GM11168 (cell line): ENCODE results near the gene ZBTB42.
"Not testable (repeated sequence)": the region's sequence is repeated elsewhere in the genome, so short reads cannot be mapped to it uniquely, and the experiment has no call there.

Experiments used
- in situ Hi-C: fragments of 300-500 bp; cut with MboI; formaldehyde crosslinking; loops from one replicate; pipeline ENCODE4 v1.12.0; 2022; ENCODE audit warnings: low sequenced_read_pairs; ENCODE audit not compliant: unreplicated experiment

The ZBTB42 gene

GRCh38 chr14:104804481-104805325 lies 3.8 kb downstream of the ZBTB42 start:
- in situ Hi-C loops: no loop called here

DNA sequence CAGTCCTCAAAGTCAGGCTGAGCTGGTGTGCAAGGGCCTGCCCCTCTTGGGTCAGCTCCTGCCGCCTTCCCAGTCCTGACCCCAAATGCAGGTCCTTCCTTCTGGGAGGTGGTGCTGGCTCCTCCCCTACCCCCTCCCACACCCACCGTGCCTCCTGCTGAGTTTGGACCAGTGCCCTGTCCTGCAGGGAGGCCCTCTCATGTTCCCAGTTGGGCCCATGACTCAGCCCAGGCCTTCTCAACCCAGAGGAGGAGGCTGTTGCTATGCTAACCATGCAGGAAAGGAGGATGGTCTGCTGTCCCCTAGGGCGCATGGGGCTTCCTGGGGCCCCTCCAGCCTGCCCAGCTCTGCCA lies 4.4 kb downstream of the ZBTB42 start:
- in situ Hi-C loops: no loop called here

DNA sequence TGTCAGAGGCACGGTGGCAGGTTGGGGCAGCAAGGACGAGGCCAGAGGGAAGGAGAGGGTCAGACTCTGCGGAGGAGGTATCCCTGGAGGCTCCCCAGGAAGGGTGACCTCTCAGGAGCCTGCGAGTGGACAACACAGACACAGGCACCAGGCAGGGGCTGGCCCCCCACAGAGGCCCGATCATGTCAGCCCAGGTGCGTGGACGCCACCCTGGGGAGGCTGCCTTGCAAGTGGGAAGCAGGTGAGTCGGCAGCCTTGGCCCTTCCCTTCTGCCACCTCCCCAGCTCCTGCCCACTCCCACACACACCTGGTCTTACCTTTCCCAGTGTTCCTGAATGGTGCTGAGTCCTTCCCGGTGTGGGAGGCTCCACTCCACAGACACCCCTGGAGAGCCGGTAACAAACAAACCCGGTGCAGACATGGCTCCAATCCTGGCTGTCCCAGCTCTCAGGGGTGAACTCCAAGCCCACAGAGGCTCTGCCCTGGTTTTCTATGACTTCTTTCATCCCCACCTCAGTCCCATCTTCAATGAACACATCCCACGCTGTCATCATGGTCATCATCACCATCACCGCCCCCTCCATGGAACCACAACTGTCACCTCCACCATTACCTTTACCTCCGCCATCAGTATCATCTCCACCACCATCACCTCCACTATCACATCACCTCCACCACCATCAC lies 5.2 kb downstream of the ZBTB42 start:
- in situ Hi-C loops: no loop called here

- in situ Hi-C loops: no loop called here
Observed at GRCh38 chr14:104806625-104807465, 5.9 kb downstream of the ZBTB42 start.

- in situ Hi-C loops: no loop called here
Observed at GRCh38 chr14:104808456-104808855, 7.6 kb downstream of the ZBTB42 start.

DNA sequence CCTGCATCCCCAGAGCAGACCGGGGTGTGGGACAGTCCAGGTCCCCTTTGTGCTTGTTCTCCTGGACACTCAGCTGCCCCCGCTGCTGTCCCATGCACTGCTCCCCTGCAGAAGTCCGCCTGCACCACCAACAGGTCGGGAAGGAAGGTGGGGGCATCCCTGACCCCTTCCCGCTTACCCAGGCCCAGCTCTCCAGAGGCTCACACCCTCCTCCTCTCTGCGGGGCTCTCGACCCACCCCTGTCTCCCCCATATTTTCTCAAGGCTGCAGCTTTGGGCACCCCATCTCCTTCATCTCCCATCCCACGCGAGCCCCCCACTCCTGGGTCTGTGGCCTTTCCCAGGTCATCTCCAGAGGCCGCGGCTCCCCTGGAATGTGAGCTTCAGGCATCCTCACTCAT lies 9.4 kb downstream of the ZBTB42 start:
- in situ Hi-C loops: no loop called here

DNA sequence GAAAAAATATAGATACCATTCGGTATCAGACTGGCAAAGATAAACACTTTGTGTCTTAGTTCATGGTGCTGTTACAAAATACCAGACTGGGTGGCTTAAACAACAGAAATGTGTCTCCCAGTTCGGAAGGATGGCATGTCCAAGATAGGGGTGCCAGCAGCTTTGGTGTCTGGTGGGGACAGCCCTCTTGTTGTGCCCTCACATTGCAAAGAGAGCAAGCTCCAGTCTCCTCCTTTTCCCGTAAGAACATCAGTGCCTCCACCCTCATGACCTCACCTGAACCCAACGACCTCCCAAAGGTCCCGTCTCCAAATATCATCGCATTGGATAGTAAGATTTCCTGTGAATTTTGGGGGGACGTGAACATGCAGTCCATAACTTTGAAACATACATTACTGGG lies 12.4 kb downstream of the ZBTB42 start:
- in situ Hi-C loops: no loop called here

- in situ Hi-C loops: not testable (repeated sequence)
Observed at GRCh38 chr14:104814701-104815100, 13.8 kb downstream of the ZBTB42 start.

DNA sequence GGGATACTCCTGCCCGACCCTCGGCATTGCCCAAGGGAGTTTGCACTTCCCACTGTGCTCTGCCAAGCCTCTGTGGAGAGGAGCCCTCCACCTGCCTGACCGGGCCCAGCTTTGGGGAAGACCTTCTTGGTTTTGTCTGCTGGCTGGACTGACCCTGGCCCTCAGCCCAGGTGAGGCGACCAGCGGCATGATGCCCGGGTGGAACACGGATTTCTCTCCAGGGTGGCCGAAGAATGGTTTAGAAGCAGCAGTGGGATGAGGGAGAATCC lies 15.6 kb downstream of the ZBTB42 start:
- in situ Hi-C loops: no loop called here

- in situ Hi-C loops: no loop called here
Observed at GRCh38 chr14:104817930-104818713, 17.2 kb downstream of the ZBTB42 start.

- in situ Hi-C loops: no loop called here
Observed at GRCh38 chr14:104818714-104819161, 17.8 kb downstream of the ZBTB42 start.

DNA sequence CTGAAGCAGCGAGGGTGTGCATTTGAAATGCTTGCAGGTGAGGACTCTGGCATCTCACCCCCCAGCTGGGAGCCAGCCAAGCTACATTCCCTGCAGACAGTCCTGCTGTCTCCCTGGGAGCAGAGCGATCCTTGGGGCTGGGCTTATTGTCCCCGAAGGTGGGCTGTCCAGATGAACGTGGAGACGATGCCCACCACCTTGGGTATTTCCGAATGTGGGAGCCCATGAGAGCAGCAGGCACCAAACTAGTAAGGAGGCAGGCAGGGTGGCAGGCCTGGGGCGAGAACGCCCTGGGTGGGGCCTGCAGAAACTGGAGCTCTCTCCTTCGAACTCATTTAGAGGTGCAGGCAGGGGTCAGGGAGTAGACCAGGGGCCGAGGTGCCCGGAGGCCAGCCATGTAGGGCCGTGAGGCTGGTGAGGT lies 18.5 kb downstream of the ZBTB42 start:
- in situ Hi-C loops: no loop called here

GRCh38 chr14:104820669-104821228 lies 19.8 kb downstream of the ZBTB42 start:
- in situ Hi-C loops: loop anchor here (5.0 kb wide), 1 partner anchor 53 kb away; no protein-coding TSS in a partner anchor

DNA sequence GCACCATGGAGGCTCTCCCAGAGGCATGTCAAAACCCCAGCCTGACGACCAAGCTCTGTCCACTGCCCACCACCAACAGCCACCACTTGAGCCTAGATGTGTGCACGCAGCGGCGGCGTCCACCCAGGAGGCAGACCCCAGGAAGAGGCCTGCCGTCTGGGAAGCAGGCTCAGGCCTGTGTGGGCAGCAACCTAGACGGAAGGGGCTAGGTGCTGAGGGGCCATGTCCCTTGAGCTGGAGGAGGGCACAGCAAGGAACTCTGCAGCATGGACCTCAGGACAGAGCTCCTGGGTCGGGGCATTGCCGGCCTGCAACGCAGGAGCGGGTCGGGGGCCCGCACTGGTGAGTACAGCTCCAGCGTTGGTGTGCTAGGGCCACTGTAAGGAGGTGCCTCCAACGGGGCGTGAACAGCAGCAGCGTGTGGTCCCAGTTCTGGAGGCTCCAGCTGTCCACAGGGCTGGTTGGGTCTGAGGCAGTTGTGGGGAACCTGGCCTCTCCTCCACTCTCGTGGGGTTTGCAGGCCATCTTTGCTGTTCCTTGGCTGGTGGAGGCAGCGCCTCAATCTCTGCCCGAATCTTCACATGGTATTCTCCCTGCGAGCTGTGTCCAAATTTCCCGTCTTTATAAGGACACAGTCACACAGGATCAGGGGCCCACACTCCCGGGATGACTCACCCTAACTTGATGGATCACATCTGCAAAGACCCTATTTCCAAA lies 20.5 kb downstream of the ZBTB42 start:
- in situ Hi-C loops: loop anchor here (5.0 kb wide), 1 partner anchor 54 kb away; no protein-coding TSS in a partner anchor

- in situ Hi-C loops: loop anchor here (5.0 kb wide), 1 partner anchor 55 kb away; no protein-coding TSS in a partner anchor
Observed at GRCh38 chr14:104821971-104822608, 21.2 kb downstream of the ZBTB42 start.

GRCh38 chr14:104822821-104823615 lies 22.1 kb downstream of the ZBTB42 start:
- in situ Hi-C loops: loop anchor here (5.0 kb wide), 1 partner anchor 56 kb away; no protein-coding TSS in a partner anchor

DNA sequence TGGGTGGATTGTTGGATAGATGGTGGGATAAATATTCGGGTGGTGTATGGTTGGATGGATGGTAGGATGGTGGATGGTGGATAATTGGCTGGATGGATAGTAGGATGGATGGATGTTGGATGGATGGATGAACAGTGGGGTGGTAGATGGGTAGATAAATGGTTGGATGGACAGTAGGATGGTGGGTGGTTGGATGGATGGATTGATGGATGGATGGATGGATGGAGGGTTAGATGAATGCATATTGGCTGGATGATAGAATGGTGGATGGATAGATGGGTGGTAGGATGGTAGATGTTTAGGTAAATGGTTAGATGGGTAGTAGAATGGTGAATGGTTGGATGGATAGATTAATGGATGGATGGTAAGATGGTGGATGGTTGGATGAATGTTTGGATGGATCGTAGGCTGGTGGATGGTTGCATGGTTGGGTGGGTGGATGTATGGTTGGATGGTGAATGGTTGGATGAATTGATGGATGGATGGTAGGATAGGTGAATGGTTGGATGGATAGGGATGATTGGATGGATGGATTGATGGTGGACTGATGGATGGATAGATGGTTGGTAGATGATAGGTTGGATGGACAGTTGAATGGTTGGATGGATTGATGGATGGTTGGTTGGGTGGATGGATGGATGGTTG lies 23.6 kb downstream of the ZBTB42 start:
- in situ Hi-C loops: loop anchor here (5.0 kb wide), 1 partner anchor 57 kb away; no protein-coding TSS in a partner anchor
